ENCODE measurements around the gene SAMHD1. TPM values are rescaled to one million over a fixed set of nuclear protein-coding genes. Genes with fewer than 3 reads are reported as not detected.
A peak's percentile ranks its signal among the peaks of the same experiment; 100 is the strongest.
"Not testable (repeated sequence)": the region's sequence is repeated elsewhere in the genome, so short reads cannot be mapped to it uniquely, and the experiment has no call there.

Gene SAMHD1
- total and polyA plus RNA-seq, 12 donors = 14.0 to 105 (median 30.8) TPM

- H3K4me1 ChIP-seq = peaks cover 0 to 78% (median 29%) of the 10 kb centered on the region in 9 donors
- 93 to 100% methylated on average over 8 of the region's 8 CpGs for WGBS, 2 donors
- ATAC-seq = no peak
- H3K27ac ChIP-seq = peak overlapping the region in 6 of 10 donors; percentile 7 to 67 (median 48)
- TF ChIP-seq CTCF (IDR thresholded peaks at IDR 0.05) = no peak
- H3K4me3 ChIP-seq = no peak overlapping the region
- peaks cover 0 to 98% (median 0%) of the 10 kb centered on the region in 9 donors for H3K36me3 ChIP-seq
- no peak for DNase-seq
- no peaks in the 10 kb centered on the region for H3K9me3 ChIP-seq
- no peaks in the 10 kb centered on the region for H3K27me3 ChIP-seq
- intact Hi-C loops (cut with DNase I) = no loop called here
These were observed 15.2 kb downstream of the SAMHD1 start for GRCh38 chr20:36936341-36936740.

GRCh38 chr20:36933571-36933970 is 17.9 kb downstream of the SAMHD1 start:
- H3K27me3 ChIP-seq; ATAC-seq; intact Hi-C loops (cut with DNase I); DNase-seq; H3K4me3 ChIP-seq; H3K9me3 ChIP-seq; H3K27ac ChIP-seq: not testable (repeated sequence)
- 94 to 97% methylated on average over 16 of the region's 16 CpGs for WGBS, 2 donors
- H3K36me3 ChIP-seq = peaks cover 0 to 100% (median 9%) of the 10 kb centered on the region in 9 donors
- peaks cover 0 to 69% (median 23%) of the 10 kb centered on the region in 9 donors for H3K4me1 ChIP-seq

- Histone ChIP-seq H3K27me3 (no peaks in the 10 kb centered on the region), H3K4me1 (peaks cover 0 to 61% (median 19%) of the 10 kb centered on the region in 9 donors), H3K27ac (peak overlapping the region in 1 of 10 donors; percentile 5), H3K9me3 (no peaks in the 10 kb centered on the region), H3K4me3 (no peak overlapping the region), H3K36me3 (peaks cover 5 to 100% (median 17%) of the 10 kb centered on the region in 9 donors)
- TF ChIP-seq CTCF (IDR thresholded peaks at IDR 0.05) = no peak
- WGBS, 2 donors = 71 to 73% methylated on average over 11 of the region's 11 CpGs
- ATAC-seq = no peak
- no peak for DNase-seq
- intact Hi-C loops (cut with DNase I) = no loop called here
These were observed 18.8 kb downstream of the SAMHD1 start for GRCh38 chr20:36932476-36933426.

- DNase-seq; H3K4me3 ChIP-seq; intact Hi-C loops (cut with DNase I); ATAC-seq; H3K9me3 ChIP-seq; H3K27me3 ChIP-seq: not testable (repeated sequence)
- peaks cover 5 to 100% (median 21%) of the 10 kb centered on the region in 9 donors for H3K36me3 ChIP-seq
- 82 to 97% methylated on average over 12 of the region's 12 CpGs for WGBS, 2 donors
- H3K4me1 ChIP-seq = peaks cover 0 to 54% (median 12%) of the 10 kb centered on the region in 9 donors
- H3K27ac ChIP-seq = peak overlapping the region in 1 of 10 donors; percentile 75
These were observed 19.4 kb downstream of the SAMHD1 start for GRCh38 chr20:36932067-36932466.

- intact Hi-C loops (cut with DNase I) = no loop called here
- Histone ChIP-seq H3K4me1 (peaks cover 0 to 40% (median 4%) of the 10 kb centered on the region in 9 donors), H3K4me3 (no peak overlapping the region), H3K27ac (peak overlapping the region in 1 of 10 donors; percentile 75), H3K9me3 (no peaks in the 10 kb centered on the region), H3K27me3 (no peaks in the 10 kb centered on the region), H3K36me3 (peaks cover 5 to 100% (median 33%) of the 10 kb centered on the region in 9 donors)
- TF ChIP-seq CTCF (IDR thresholded peaks at IDR 0.05) = no peak
- no peak for ATAC-seq
- DNase-seq = no peak
- WGBS, 2 donors = 96% methylated on average over 6 of the region's 6 CpGs
These were observed 21.8 kb downstream of the SAMHD1 start for GRCh38 chr20:36929691-36930090.
